HG03457 (cell line): ENCODE data around the gene WDFY4.

ENCODE experiments used
- ATAC-seq: cut with Tn5 transposase; IDR thresholded peaks from one replicate; pipeline ENCODE4 v1.9.1; 2021; ENCODE audit warnings: moderate number of reproducible peaks; ENCODE audit not compliant: unreplicated experiment

WDFY4 gene

GRCh38 chr10:48845512-48845911 is 160.8 kb downstream of the WDFY4 start:
- ATAC-seq: no peak

GRCh38 chr10:48847691-48848090 is 163.0 kb downstream of the WDFY4 start:
- no peak for ATAC-seq

- no peak for ATAC-seq
These were observed 172.2 kb downstream of the WDFY4 start for GRCh38 chr10:48856855-48857254.

GRCh38 chr10:48872234-48872633 is 187.6 kb downstream of the WDFY4 start:
- ATAC-seq: no peak

- ATAC-seq: no peak
These were observed 193.4 kb downstream of the WDFY4 start for GRCh38 chr10:48878091-48878490.

- no peak for ATAC-seq
These were observed 194.8 kb downstream of the WDFY4 start for GRCh38 chr10:48879451-48879850.

GRCh38 chr10:48880016-48880705 is 195.5 kb downstream of the WDFY4 start:
- no peak for ATAC-seq

GRCh38 chr10:48881937-48882336 is 197.3 kb downstream of the WDFY4 start:
- ATAC-seq: no peak

GRCh38 chr10:48882881-48883280 is 198.2 kb downstream of the WDFY4 start:
- ATAC-seq: no peak

GRCh38 chr10:48883701-48884100 is 199.0 kb downstream of the WDFY4 start:
- ATAC-seq: no peak

GRCh38 chr10:48884179-48885045 is 199.7 kb downstream of the WDFY4 start:
- ATAC-seq: no peak

GRCh38 chr10:48885376-48885775 is 200.7 kb downstream of the WDFY4 start:
- no peak for ATAC-seq

- ATAC-seq: no peak
These were observed 203.3 kb downstream of the WDFY4 start for GRCh38 chr10:48887982-48888381.

- ATAC-seq: no peak
These were observed 206.5 kb downstream of the WDFY4 start for GRCh38 chr10:48890888-48891850.

- ATAC-seq: no peak
These were observed 210.5 kb downstream of the WDFY4 start for GRCh38 chr10:48894911-48895802.

GRCh38 chr10:48895803-48896195 is 211.1 kb downstream of the WDFY4 start:
- ATAC-seq: no peak

- ATAC-seq: no peak
These were observed 212.2 kb downstream of the WDFY4 start for GRCh38 chr10:48896756-48897440.

- no peak for ATAC-seq
These were observed 212.7 kb downstream of the WDFY4 start for GRCh38 chr10:48897441-48897790.

GRCh38 chr10:48898426-48898825 is 213.8 kb downstream of the WDFY4 start:
- ATAC-seq: no peak

GRCh38 chr10:48899781-48900180 is 215.1 kb downstream of the WDFY4 start:
- no peak for ATAC-seq
